Measurements from ENCODE around the gene RPL22.
A peak's percentile ranks its signal among the peaks of the same experiment; 100 is the strongest.

DNA sequence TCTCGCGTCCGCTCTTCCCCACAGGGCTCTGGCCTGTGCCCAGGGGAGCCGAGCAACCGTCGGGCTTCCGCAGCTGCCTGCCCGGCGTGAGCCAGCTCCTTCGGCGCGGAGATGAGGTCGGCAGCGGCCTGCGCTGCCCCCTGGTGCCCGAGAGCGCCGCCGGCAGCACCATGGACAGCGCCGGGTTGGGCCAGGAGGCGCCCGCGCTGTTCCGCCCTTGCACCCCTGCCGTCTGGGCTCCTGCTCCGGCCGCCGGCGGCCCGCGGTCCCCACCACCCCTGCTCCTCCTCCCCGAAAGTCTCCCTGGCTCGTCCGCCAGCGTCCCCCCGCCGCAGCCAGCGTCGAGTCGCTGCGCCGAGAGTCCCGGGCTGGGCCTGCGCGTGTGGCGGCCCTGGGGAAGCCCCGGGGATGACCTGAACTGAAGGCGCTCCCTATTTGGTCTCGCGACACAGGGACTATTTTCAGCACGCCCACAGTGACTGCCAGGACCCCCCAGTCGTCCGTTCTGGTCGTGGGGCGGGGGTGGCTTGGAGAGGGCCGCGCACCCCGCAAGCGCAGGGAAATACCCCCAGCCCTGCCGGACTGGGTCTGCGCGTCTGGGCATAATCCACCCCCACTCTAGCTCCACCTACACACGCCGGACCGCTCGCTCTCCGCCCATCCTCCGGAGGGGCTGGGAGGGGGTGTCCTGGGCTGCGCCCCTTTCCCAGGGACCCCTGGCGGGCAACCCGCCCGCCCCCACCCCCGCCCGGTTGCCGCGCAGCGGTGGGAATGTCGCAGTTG is 45.9 kb upstream of the RPL22 start:
- no peak for TF ChIP-seq TCF4 (CRISPR knock-in tag; IDR thresholded peaks at IDR 0.05; ENCODE audit: borderline replicate concordance)
- no peak for TF ChIP-seq RARB (CRISPR knock-in tag; IDR thresholded peaks at IDR 0.05)
- TF ChIP-seq ZNF565 (CRISPR knock-in tag; conservative IDR thresholded peaks at IDR 0.05; ENCODE audit: low read depth), result 0 out of 2 replicates have a peak, but pooled peaks have one; percentile 60
- TF ChIP-seq, protein P1, sequence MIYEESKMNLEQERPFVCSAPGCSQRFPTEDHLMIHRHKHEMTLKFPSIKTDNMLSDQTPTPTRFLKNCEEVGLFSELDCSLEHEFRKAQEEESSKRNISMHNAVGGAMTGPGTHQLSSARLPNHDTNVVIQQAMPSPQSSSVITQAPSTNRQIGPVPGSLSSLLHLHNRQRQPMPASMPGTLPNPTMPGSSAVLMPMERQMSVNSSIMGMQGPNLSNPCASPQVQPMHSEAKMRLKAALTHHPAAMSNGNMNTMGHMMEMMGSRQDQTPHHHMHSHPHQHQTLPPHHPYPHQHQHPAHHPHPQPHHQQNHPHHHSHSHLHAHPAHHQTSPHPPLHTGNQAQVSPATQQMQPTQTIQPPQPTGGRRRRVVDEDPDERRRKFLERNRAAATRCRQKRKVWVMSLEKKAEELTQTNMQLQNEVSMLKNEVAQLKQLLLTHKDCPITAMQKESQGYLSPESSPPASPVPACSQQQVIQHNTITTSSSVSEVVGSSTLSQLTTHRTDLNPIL (CRISPR knock-in tag; IDR thresholded peaks at IDR 0.05; ENCODE audit: low read depth), result no peak
